Hepatocyte (in vitro differentiated cells): ENCODE measurements around the gene CCDC137. TPM values are rescaled to one million over a fixed set of nuclear protein-coding genes. Genes with fewer than 3 reads are reported as not detected.

Source experiments
- DNase-seq: peaks from one replicate; pipeline ENCODE4 v3.0.0-alpha.2; 2016; ENCODE audit warnings: low spot score
- H2AFZ ChIP-seq: fragments of 200-600 bp; sonication (generic); 2 replicates; pipeline ENCODE4 v1.6.0; 2016; ENCODE audit warnings: antibody characterized with exemption, mild to moderate bottlenecking
- H3K27ac ChIP-seq: fragments of 200-600 bp; sonication (generic); 2 replicates; pipeline ENCODE4 v1.5.1; 2016; ENCODE audit warnings: mild to moderate bottlenecking
- H3K27me3 ChIP-seq: fragments of 200-600 bp; sonication (generic); 2 replicates; pipeline ENCODE4 v1.6.1; 2016
- H3K36me3 ChIP-seq: fragments of 200-600 bp; sonication (generic); replicated peaks from 2 replicates; pipeline ENCODE4 v1.5.1; 2016; ENCODE audit warnings: low read depth; ENCODE audit not compliant: insufficient read depth
- H3K4me1 ChIP-seq: fragments of 200-600 bp; sonication (generic); 2 replicates; pipeline ENCODE4 v1.5.1; 2016; ENCODE audit warnings: mild to moderate bottlenecking, moderate library complexity; ENCODE audit not compliant: insufficient read depth
- H3K4me2 ChIP-seq: fragments of 200-600 bp; sonication (generic); 2 replicates; pipeline ENCODE4 v1.6.0; 2016
- H3K4me3 ChIP-seq: fragments of 200-600 bp; sonication (generic); 2 replicates; pipeline ENCODE4 v1.5.1; 2016; ENCODE audit warnings: mild to moderate bottlenecking
- H3K79me2 ChIP-seq: fragments of 200-600 bp; sonication (generic); 2 replicates; pipeline ENCODE4 v1.6.0; 2017; ENCODE audit warnings: mild to moderate bottlenecking
- H3K9me2 ChIP-seq: fragments of 200-600 bp; sonication (generic); replicated peaks from 2 replicates; pipeline ENCODE4 v1.6.0; 2017; ENCODE audit warnings: mild to moderate bottlenecking; ENCODE audit not compliant: insufficient read depth
- H3K9me3 ChIP-seq: fragments of 200-600 bp; sonication (generic); 2 replicates; pipeline ENCODE4 v1.5.1; 2016; ENCODE audit warnings: low read depth, mild to moderate bottlenecking
- H4K20me1 ChIP-seq: fragments of 200-600 bp; sonication (generic); 2 replicates; pipeline ENCODE4 v1.6.0; 2016; ENCODE audit warnings: mild to moderate bottlenecking; ENCODE audit not compliant: insufficient read depth, poor library complexity, severe bottlenecking
- EZH2 ChIP-seq: fragments of 200-600 bp; sonication (generic); IDR thresholded peaks from 2 replicates; pipeline ENCODE4 v1.6.1; 2016; ENCODE audit warnings: antibody characterized with exemption, mild to moderate bottlenecking, borderline replicate concordance
- EZH2phosphoT487 ChIP-seq: fragments of 200-600 bp; sonication (generic); IDR thresholded peaks from one replicate; pipeline ENCODE4 v1.6.1; 2018; ENCODE audit warnings: antibody characterized with exemption, mild to moderate bottlenecking, low read depth, moderate library complexity; ENCODE audit not compliant: unreplicated experiment, severe bottlenecking
- WGBS: methylation state at CpG from one replicate; pipeline ENCODE4 v1.1.6; 2016; ENCODE audit warnings: low lambda C conversion rate; ENCODE audit errors: missing lambda C conversion rate; 5-methylcytosine and 5-hydroxymethylcytosine counted together
- polyA plus RNA-seq: library from polyadenylated mRNA; unstranded; fragments of >200 nt; fragmentation: Nextera tagmentation; extraction: Ambion mirVana; gene quantifications from 2 replicates; pipeline ENCODE4 v1.2.1, GENCODE V29; 2016
- total RNA-seq: library from RNA; depleted of rRNA; stranded (reverse); fragments of >200 nt; gene quantifications from 2 replicates; pipeline ENCODE4 v1.2.3, GENCODE V29; 2014
- TF ChIP-seq, protein P1 (sequence below): fragments of 200-600 bp; sonication (generic); IDR thresholded peaks from 2 replicates; pipeline ENCODE4 v1.5.1; 2016; ENCODE audit warnings: antibody characterized with exemption, mild to moderate bottlenecking; ENCODE audit not compliant: poor library complexity

The CCDC137 gene
- total and polyA plus RNA-seq, 2 experiments from 2014 or later, result 8.3 to 20.5 TPM

DNA sequence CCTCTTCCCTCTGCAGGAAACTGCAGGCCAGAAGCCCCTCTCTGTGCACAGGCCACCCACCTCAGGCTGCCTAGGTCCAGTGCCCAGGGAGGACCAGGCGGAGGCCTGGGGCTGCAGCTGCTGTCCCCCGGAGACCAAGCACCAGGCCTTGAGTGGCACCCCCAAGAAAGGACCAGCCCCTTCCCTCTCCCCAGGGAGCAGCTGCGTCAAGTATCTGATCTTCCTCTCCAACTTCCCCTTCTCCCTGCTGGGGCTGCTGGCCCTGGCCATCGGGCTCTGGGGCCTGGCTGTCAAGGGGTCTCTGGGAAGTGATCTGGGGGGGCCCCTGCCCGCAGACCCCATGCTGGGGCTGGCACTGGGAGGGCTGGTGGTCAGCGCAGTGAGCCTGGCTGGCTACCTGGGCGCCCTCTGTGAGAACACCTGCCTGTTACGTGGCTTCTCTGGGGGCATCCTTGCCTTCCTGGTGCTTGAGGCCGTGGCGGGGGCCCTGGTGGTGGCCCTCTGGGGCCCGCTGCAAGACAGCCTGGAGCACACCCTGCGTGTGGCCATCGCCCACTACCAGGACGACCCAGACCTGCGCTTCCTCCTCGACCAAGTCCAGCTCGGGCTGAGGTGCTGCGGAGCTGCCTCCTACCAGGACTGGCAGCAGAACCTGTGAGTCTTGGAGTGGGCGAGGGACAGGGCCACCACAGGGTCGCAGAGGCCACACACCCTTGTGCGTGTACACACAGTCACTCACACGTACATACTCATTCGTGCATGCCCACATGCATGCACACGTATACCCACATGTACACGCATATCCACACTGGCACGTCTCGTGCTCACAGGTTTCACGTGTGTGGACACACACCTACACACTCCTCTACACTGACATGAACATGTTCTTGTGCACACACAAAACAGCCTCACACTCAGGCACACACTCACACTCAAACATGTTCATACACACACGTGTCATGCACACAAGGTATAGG lies 21.3 kb upstream of the CCDC137 start:
- Histone ChIP-seq H4K20me1 (no peaks in the 10 kb centered on the region), H3K27ac (no peak overlapping the region), H3K9me3 (no peaks in the 10 kb centered on the region), H3K9me2 (no peaks in the 10 kb centered on the region), H3K4me3 (no peak overlapping the region), H3K36me3 (no peaks in the 10 kb centered on the region), H2AFZ (no peak overlapping the region), H3K4me1 (no peaks in the 10 kb centered on the region), H3K27me3 (peaks cover 6% of the 10 kb centered on the region), H3K79me2 (no peaks in the 10 kb centered on the region), H3K4me2 (no peak overlapping the region)
- no peak for DNase-seq
- no peak for TF ChIP-seq EZH2phosphoT487
- TF ChIP-seq, protein P1, sequence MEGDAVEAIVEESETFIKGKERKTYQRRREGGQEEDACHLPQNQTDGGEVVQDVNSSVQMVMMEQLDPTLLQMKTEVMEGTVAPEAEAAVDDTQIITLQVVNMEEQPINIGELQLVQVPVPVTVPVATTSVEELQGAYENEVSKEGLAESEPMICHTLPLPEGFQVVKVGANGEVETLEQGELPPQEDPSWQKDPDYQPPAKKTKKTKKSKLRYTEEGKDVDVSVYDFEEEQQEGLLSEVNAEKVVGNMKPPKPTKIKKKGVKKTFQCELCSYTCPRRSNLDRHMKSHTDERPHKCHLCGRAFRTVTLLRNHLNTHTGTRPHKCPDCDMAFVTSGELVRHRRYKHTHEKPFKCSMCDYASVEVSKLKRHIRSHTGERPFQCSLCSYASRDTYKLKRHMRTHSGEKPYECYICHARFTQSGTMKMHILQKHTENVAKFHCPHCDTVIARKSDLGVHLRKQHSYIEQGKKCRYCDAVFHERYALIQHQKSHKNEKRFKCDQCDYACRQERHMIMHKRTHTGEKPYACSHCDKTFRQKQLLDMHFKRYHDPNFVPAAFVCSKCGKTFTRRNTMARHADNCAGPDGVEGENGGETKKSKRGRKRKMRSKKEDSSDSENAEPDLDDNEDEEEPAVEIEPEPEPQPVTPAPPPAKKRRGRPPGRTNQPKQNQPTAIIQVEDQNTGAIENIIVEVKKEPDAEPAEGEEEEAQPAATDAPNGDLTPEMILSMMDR, result no peak
- no peak for TF ChIP-seq EZH2
- WGBS, result 93% methylated on average over 29 of the region's 29 CpGs

DNA sequence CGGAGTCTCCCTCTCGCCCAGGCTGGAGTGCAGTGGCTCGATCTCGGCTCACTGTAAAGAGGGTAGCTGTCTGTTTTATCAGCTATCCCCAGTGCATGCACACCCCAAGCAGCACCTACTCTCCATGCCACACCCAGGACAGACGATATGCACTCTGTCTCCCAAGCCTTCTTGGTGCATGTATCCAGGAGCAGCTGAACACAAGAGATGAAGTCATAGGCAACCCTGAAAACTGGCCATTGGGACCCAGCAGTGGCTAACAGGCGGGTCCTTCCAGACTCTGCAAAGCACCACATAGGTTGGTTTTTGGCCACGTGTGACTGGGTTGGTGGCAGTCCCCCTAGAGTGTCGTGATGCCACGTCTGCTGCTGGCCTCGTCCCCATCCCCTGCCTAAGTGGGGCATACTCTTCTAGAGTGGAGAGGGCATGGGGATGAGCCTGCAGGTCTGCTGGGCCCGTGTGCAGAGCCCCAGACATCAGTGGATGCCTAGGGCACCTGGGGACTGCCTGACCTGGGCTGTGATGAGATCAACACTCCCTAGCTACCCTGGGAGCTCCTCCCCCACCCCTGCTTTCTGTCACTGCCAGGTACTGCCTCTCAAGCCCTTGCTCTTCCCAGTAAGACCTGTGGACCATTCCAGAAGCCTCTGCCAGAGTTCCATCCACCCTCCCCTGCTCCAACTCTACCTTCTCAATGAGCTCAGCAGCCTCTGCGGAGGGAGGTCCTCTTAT lies 19.5 kb upstream of the CCDC137 start:
- 79% methylated on average over 12 of the region's 12 CpGs for WGBS

DNA sequence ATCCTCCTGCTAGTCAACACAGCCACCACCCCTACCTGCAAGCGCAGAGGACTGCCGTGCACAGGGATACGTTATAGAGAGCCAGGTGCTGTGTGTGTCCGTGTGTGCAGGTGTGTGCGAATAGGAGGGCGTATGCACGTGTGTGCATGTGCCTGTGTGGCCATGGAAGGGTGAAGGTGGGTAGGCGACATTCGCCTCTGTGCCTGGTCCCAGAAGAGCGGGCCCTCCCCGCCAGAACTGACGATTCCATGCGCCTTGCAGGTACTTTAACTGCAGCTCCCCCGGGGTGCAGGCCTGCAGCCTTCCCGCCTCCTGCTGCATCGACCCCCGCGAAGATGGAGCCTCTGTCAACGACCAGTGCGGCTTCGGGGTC lies 18.9 kb upstream of the CCDC137 start:
- no peaks in the 10 kb centered on the region for H3K36me3 ChIP-seq
- no peaks in the 10 kb centered on the region for H4K20me1 ChIP-seq
- H3K4me3 ChIP-seq, result no peak overlapping the region
- H3K4me2 ChIP-seq, result no peak overlapping the region
- peaks cover 6% of the 10 kb centered on the region for H3K27me3 ChIP-seq
- H3K79me2 ChIP-seq, result no peaks in the 10 kb centered on the region
- 73% methylated on average over 21 of the region's 21 CpGs for WGBS
- TF ChIP-seq EZH2 (no peak), EZH2phosphoT487 (no peak)
- TF ChIP-seq, protein P1, result no peak
- H2AFZ ChIP-seq, result no peak overlapping the region
- no peaks in the 10 kb centered on the region for H3K9me2 ChIP-seq
- H3K27ac ChIP-seq, result no peak overlapping the region
- H3K4me1 ChIP-seq, result no peaks in the 10 kb centered on the region
- no peak for DNase-seq
- no peaks in the 10 kb centered on the region for H3K9me3 ChIP-seq

More for the DNA sequence above, 19.5 kb upstream of the CCDC137 start:
- Histone ChIP-seq H3K27ac (no peak overlapping the region), H3K36me3 (no peaks in the 10 kb centered on the region), H4K20me1 (no peaks in the 10 kb centered on the region), H3K4me1 (no peaks in the 10 kb centered on the region), H3K79me2 (no peaks in the 10 kb centered on the region), H3K9me2 (no peaks in the 10 kb centered on the region), H3K4me2 (no peak overlapping the region), H2AFZ (no peak overlapping the region), H3K9me3 (no peaks in the 10 kb centered on the region), H3K4me3 (no peak overlapping the region), H3K27me3 (peaks cover 6% of the 10 kb centered on the region)
- DNase-seq, result no peak
- TF ChIP-seq EZH2, result no peak
- TF ChIP-seq, protein P1, result no peak
- TF ChIP-seq EZH2phosphoT487, result no peak
